ENCODE results near the gene ZBTB42.

The ZBTB42 gene

GRCh38 chr14:104800771-104801519 is at the start of gene ZBTB42:
Gene ZBTB42, plus strand, starts transcription at chr14:104801101. Its CDS starts 97 bp downstream, at chr14:104801198.
- peak; percentile 58 for DNase-seq (ENCODE audit: low read depth)

- no peak for DNase-seq (ENCODE audit: low read depth)
Measured at GRCh38 chr14:104751539-104752422, 49.1 kb upstream of the ZBTB42 start.

- DNase-seq (ENCODE audit: low read depth), result no peak
Measured at GRCh38 chr14:104752423-104752734, 48.5 kb upstream of the ZBTB42 start.

DNA sequence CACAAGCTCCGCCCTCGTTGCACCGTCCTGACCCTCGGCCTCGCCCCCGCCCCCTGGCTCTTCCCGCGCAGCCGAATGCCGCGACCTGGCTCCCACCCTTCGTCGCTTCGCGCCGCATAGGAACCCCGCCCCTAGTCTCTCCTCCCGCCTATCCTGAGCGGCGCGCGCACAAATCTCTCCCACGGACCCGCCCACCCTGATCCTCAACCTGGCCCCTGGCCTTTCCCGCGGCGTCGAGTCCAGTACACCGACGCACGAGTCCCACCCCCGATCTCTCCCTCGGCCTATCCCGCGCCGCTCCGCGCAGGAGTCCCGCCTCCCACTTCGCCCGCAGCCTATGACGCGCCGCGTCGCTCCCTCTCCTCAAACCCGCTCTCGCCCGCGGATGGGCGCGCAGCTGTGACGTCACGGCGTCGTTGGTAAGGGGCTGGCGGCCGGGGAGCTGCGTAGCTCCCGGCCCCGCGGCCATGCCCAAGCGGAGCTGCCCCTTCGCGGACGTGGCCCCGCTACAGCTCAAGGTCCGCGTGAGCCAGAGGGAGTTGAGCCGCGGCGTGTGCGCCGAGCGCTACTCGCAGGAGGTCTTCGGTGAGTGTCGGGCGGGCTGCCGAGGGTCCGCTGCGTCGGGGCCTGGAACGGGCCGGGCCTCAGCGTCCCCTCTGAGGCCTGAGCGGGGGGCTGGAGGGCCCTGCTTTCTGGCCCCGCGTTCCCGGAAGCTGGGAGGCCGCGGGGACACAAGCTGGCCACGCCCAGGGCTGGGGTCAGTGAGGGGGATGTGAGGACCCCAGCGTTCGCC is 48.0 kb upstream of the ZBTB42 start, which contains the start of gene SIVA1:
TSS of gene SIVA1 (plus strand) at position 413 of the 793 bp plus-strand sequence. CDS start at position 468, 55 bp downstream.
- DNase-seq (ENCODE audit: low read depth), result peak; percentile 98

DNA sequence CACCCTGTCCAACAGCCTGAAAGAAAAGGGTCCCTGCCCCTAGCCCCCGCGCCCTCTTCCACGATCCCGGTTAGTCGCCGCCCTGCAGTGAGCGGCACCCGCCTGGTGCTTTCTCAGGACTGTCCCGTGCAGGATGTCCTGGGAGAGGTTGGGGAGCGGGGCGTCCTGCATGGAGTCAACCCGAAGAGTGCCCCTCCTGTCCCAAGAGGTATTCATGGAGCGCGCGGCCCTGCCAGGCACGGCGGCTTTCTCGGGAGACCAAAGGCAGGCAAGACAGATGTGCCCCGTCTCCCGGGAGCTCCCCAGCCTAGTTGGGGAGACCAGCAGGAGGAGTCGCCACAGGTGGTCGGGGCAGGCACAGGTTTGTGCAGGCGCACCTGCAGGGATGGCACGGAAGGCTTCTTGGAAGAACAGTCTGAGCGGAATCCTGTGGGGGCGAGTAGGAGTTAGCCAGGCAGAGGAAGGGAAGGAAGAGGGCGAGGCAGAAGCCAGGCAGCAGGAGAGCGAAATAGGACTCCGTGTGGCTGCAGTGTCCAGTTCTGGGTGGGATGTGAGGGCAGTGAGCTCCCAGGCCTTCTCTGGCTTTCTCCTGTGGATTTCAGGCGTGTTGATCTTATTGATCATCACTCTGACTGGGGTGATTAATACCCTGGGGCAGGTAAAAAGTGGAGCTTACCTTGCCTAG is 47.2 kb upstream of the ZBTB42 start:
- DNase-seq (ENCODE audit: low read depth), result no peak

DNA sequence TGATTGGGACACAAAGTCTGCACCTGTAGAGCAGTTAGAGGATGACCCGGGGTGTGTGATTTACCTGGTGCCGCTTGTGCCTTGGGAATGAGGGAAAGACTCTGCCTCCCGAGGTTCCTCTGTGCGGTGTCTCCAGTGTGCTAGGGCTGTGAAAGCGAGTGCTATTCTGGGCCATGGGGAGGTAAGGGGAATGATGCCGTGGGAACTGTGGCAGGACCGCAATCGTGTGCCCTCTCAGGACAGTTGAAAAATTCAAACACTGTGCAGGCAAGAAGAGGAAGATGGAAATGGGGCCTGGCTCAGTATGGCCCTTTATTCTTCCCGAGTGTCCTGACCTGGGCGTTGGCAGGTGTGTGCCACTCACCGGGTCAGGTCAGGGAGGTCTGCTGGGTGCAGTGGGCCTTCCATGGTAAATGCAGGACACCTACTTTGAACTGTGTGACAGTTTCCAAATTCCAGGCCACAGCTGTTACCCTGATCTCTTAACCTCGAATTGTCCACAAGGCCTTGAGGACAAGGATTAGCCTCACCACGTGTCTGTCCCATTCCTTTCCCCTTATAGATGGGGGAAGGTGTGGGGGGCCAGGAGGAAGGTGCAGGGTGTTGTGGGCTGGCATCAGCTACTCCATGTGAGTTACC is 46.6 kb upstream of the ZBTB42 start:
- no peak for DNase-seq (ENCODE audit: low read depth)

DNA sequence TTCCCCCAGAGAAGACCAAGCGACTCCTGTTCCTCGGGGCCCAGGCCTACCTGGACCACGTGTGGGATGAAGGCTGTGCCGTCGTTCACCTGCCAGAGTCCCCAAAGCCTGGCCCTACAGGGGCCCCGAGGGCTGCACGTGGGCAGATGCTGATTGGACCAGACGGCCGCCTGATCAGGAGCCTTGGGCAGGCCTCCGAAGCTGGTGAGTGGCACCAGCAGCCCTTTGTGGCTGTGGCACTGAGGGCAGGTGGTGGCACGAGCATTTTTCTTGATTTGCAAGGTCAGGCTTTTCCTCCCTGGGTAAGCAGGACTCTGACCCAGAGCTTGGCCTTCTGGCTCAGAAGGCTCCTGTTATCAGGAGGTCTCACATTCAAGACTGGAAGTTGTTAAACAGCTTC is 45.3 kb upstream of the ZBTB42 start:
- no peak for DNase-seq (ENCODE audit: low read depth)

DNA sequence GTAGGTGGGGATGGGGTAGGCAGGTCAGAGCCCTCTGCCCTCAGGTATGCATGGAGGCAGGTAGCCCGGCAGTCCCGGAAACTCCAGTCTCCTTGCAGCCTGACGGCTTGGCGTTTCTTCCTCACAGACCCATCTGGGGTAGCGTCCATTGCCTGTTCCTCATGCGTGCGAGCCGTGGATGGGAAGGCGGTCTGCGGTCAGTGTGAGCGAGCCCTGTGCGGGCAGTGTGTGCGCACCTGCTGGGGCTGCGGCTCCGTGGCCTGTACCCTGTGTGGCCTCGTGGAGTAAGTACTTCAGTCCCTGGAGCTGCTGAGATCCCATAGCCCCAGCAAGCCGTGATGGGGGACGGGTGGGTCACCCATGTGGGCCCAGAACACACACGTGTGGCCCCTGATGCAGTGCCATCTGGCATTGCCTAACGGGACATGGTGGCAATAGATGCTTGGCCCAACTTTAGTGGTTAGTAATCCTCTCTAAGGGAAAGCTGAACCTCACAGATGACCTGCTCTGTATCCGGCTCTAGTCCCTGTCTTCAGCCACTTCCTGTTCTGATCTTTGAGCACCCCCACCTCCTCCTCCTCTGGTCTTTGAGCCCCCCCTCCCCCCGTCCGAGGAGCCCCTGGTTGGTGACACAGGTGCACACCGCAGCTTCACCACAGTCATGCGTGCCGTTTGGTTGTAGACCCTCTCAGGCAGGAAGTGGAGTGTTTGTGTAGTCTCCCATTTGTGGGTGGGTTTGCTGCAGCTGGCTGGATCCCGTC is 44.2 kb upstream of the ZBTB42 start:
- DNase-seq (ENCODE audit: low read depth), result no peak

- no peak for DNase-seq (ENCODE audit: low read depth)
Measured at GRCh38 chr14:104757238-104757585, 43.7 kb upstream of the ZBTB42 start.

DNA sequence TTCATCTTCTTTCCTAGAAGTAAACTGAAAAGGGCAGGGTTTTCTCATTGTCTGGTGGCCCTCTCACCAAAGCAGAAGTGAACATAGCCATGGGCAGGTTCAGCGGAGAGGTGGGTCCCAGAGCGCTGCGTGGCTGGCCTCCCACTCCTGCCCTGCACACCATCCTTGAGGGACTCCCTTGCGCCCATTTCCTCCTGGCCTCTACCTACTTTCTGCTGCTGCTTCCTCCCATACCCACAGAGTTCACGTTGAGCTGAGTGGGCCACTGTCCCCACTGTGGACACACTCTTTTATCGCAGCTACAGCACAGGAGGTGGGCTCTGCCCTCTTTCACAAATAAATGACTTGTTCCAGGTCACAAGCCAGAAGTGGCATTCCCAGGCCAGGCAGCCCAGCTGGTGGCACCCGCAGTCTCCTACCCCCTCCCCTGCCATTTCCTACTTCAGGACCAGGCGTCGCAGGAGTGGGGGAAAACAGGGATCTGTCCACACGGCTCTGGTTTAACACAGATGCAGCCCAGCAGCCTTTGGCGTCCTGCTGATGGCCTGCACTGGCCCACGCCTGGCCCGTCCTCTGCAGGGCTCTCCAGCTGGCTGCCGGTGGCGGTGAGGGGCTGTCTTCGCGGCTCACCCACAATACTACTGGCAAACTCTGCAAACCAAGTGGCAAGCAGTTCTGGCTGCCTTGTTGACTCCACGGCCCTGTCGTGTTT is 43.1 kb upstream of the ZBTB42 start:
- no peak for DNase-seq (ENCODE audit: low read depth)

GRCh38 chr14:104758981-104759969 is 41.6 kb upstream of the ZBTB42 start:
- DNase-seq (ENCODE audit: low read depth), result no peak

DNA sequence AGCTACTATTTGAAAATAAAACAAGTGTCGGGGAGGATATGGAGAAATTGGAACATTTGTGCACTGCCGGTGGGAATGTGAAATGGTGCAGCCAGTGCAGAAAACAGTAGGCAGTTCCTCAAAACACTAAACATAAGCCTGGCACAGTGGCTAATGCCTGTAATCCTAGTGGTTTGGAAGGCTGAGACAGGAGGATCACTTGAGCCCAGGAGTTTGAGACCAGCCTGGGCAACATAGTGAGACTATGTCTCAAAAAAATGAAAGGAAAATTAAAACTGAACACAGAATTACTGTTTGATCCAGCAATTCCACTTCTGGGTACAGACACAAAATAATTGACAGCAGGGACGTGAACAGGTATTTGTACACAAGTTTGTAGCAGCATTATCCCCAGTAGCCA is 35.4 kb upstream of the ZBTB42 start:
- DNase-seq (ENCODE audit: low read depth), result no peak

- no peak for DNase-seq (ENCODE audit: low read depth)
Measured at GRCh38 chr14:104766256-104766862, 34.5 kb upstream of the ZBTB42 start.

- DNase-seq (ENCODE audit: low read depth), result no peak
Measured at GRCh38 chr14:104766863-104767633, 33.9 kb upstream of the ZBTB42 start.

GRCh38 chr14:104767634-104767918 is 33.3 kb upstream of the ZBTB42 start:
- no peak for DNase-seq (ENCODE audit: low read depth)

DNA sequence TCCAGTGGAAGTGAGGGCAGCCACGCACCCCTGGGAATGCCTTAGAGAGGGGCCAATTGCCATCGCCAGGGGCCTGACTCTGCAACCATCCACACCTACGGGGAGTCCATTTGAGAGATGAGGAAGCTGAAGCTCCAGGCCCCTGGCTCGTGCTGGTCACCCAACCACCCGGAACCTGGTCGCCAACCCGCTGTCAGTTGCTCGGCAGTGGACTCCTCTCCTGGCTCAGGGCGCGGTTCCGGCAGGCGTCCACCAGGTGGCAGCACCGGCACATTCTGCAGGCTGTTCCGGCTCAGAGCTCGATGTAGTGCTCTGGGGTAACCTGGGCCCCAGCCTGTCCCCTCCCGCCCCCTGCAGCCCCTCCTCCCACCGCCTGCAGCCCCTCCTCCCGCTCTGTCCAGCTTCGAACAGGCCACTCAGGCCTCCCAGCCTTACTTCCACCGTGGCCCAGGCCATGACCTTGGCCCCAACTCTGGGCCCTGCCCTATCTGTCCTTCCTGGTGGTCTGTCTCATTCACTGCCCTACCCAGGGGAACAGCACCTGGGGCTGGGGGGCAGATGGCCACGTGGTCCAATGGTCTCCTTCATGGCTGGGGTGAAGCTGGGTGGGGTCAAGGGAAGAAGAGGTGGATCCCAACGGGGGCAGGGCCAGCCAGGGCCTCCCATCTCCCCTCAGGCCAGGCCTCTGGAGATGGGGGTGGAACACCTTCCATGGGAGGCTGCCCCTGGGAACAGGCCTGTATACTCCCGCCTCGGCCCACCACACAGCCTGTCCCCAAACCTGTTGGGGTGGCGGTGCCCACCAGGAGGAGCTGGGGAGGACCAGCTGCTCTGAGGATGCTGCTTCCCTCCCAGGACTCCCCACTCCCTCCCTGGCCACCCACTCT is 32.2 kb upstream of the ZBTB42 start:
- peak; percentile 77 for DNase-seq (ENCODE audit: low read depth)

All from stimulated activated CD8-positive, alpha-beta memory T cell treated with anti-CD3 and anti-CD28 coated beads, Interleukin-12 subunit alpha, Interleukin-12 subunit beta, amount 100 ng/mL, for 4 hours (primary cell).